Kidney (tissue), 14 donors: ENCODE data around the gene CPLX3. TPM values are rescaled to one million over a fixed set of nuclear protein-coding genes. Genes with fewer than 3 reads are reported as not detected.

Experiments used
- DNase-seq, 5 donors: peaks; one replicate each; pipeline ENCODE4 v3.0.0-alpha.2; 2013 to 2020
- FAIRE-seq: peaks from 2 replicates; lab custom pipeline; 2012; peaks lifted over from hg19 to GRCh38; lab: Jason Lieb, UNC
- H3K27ac ChIP-seq, 2 donors: one replicate each; pipeline ENCODE4 v1.7.0; 2013; ENCODE audit warnings: low read depth in 2 of 2, low read length in 2 of 2, inconsistent platforms in 1 of 2
- H3K27me3 ChIP-seq: one replicate; pipeline ENCODE4 v1.7.1; 2013; ENCODE audit warnings: low read length, inconsistent platforms; ENCODE audit not compliant: control insufficient read depth, insufficient read depth
- H3K36me3 ChIP-seq, 3 donors: one replicate each; pipeline versions ENCODE4 v1.7.0 to v1.7.1; 2013; ENCODE audit warnings: low read length in 3 of 3, control low read depth in 1 of 3, inconsistent platforms in 1 of 3; ENCODE audit not compliant: insufficient read depth in 3 of 3, control insufficient read depth in 2 of 3
- H3K4me1 ChIP-seq, 3 donors: one replicate each; pipeline versions ENCODE4 v1.7.0 to v1.7.1; 2013; ENCODE audit warnings: low read length in 3 of 3, inconsistent platforms in 1 of 3, low read depth in 1 of 3; ENCODE audit not compliant: control insufficient read depth in 2 of 3, insufficient read depth in 2 of 3
- H3K4me3 ChIP-seq, 3 donors: one replicate each; pipeline versions ENCODE4 v1.7.0 to v1.8.1; 2013; ENCODE audit warnings: low read length in 3 of 3, control low read depth in 1 of 3, inconsistent platforms in 1 of 3
- H3K9ac ChIP-seq, 3 donors: one replicate each; pipeline versions ENCODE4 v1.7.0 to v1.7.1; 2013; ENCODE audit warnings: low read length in 3 of 3, control low read depth in 1 of 3, inconsistent platforms in 1 of 3
- H3K9me3 ChIP-seq, 3 donors: one replicate each; pipeline versions ENCODE4 v1.7.0 to v1.7.1; 2013; ENCODE audit warnings: low read length in 3 of 3, control low read depth in 1 of 3, inconsistent platforms in 1 of 3; ENCODE audit not compliant: control insufficient read depth in 2 of 3, insufficient read depth in 1 of 3
- intact Hi-C: fragments of 100-400 bp; cut with DNase I; formaldehyde crosslinking; loops from one replicate; pipeline ENCODE4 v1.11.1; 2022
- polyA plus RNA-seq: library from polyadenylated mRNA; stranded (reverse); fragments of 350-450 nt; fragmentation: Illumina TruSeq; extraction: RNeasy Lipid Tissue Mini Kit (QIAGEN cat#74804); gene quantifications from one replicate; pipeline ENCODE4 v1.2.3, GENCODE V29; 2014; ENCODE audit warnings: low read depth, low replicate concordance; ENCODE audit not compliant: insufficient read depth
- total RNA-seq: library from RNA; stranded (reverse); fragmentation: NEBNext Ultra II Directional; extraction: Animal tissue kit (Norgen Biotek cat#: 25700); gene quantifications from one replicate; pipeline ENCODE4 v1.2.1, GENCODE V29; 2021
- TF ChIP-seq, protein P1 (sequence below): IDR thresholded peaks from 3 replicates; pipeline ENCODE4 v1.5.1; 2012; ENCODE audit warnings: mild to moderate bottlenecking, moderate library complexity, borderline replicate concordance; ENCODE audit not compliant: insufficient read depth; ENCODE audit errors: extremely low read depth
- donor health status: control.
- donor health status: control.
- donor health status: control.
- donor health status: control.
- donor health status: control.
- donor health status: DM: yes; HTN: yes; CAD: no.
- donor health status: Normal renal cell carcinoma (clear cell type).

CPLX3 gene
- total and polyA plus RNA-seq, 2 donors from 2014 or later, result not detected

DNA sequence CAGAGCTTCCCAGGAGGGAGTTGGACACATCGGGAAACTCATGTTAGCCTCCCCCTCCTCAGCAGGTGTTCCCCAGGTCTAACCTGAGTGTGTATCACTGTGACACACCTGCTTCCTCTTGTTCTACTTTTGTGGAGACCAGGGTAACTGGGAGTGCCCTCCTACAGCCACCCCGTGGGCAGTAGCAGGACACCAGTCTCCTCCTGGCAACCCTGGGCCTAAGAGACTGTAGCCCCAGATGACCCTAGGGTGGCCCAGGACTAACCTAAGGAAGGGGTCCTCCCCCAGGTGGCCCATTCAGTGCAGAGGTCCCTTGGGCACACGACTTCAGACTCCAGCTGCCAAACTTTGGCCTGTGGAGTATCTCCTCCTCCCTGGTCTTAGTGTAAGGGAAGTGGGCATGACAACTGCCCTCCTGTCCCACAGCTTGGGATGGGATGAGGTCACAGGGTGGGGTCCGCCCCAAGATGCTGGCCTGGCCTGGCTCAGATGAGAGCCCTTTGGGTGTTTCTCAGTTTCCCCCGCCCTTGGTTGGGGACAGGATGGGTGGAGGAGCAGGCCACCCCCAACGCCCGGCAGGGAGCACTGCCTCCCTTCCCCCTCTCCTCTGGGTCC is 39.8 kb upstream of the CPLX3 start:
- Histone ChIP-seq H3K36me3 (no peaks in the 10 kb centered on the region), H3K27me3 (no peaks in the 10 kb centered on the region), H3K9me3 (no peaks in the 10 kb centered on the region), H3K4me3 (no peak overlapping the region), H3K4me1 (peaks cover 0 to 63% (median 62%) of the 10 kb centered on the region in 3 donors), H3K9ac (peak overlapping the region in 1 of 3 donors; percentile 4), H3K27ac (peak overlapping the region in 1 of 2 donors; percentile 38)
- intact Hi-C loops, result no loop called here
- FAIRE-seq (no peak), DNase-seq (peak in 1 of 5 donors; percentile 64)
- TF ChIP-seq, protein P1, sequence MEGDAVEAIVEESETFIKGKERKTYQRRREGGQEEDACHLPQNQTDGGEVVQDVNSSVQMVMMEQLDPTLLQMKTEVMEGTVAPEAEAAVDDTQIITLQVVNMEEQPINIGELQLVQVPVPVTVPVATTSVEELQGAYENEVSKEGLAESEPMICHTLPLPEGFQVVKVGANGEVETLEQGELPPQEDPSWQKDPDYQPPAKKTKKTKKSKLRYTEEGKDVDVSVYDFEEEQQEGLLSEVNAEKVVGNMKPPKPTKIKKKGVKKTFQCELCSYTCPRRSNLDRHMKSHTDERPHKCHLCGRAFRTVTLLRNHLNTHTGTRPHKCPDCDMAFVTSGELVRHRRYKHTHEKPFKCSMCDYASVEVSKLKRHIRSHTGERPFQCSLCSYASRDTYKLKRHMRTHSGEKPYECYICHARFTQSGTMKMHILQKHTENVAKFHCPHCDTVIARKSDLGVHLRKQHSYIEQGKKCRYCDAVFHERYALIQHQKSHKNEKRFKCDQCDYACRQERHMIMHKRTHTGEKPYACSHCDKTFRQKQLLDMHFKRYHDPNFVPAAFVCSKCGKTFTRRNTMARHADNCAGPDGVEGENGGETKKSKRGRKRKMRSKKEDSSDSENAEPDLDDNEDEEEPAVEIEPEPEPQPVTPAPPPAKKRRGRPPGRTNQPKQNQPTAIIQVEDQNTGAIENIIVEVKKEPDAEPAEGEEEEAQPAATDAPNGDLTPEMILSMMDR, result no peak

DNA sequence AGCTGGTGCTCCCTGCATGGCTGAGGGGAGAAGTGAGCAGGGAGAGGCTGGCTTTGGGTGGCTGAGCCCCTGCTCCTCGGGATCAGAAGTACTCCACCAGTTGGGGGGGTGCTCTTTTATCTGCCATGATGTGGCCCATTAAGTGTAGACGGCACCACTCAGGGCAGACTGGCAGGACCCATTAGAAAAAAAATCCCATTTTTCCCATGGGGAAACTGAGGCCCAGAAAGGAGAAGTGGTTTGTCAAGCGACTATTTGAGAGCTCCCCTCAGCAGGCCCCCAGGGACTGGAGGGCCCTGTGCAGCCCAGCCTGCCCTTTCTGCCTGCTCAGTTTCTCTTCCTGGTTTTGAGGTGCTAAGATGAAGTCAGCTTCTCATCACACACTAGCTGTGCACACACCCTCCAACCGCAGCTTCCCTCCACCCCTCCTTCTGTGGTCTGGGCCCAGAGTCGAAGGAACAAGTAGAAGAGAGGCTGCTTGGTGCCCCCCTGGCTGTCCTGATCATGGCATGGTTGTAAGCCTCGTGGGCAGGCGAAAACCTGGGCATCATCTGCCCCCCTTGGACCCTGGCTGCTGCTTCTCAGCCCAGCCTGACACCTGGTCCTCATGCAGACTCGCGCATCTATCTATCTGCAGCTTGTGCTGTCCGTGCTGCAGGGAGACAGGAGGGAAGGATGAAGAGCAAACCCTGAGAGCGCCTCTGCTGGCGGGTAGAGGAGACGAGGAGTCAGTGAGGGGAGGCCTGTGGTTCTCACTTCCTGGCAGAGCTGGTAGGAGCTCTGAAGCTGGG is 39.0 kb upstream of the CPLX3 start:
- Histone ChIP-seq H3K36me3 (no peaks in the 10 kb centered on the region), H3K4me1 (peaks cover 0 to 67% (median 62%) of the 10 kb centered on the region in 3 donors), H3K9me3 (no peaks in the 10 kb centered on the region), H3K9ac (peak overlapping the region in 1 of 3 donors; percentile 40), H3K4me3 (no peak overlapping the region), H3K27ac (peak overlapping the region in 1 of 2 donors; percentile 33), H3K27me3 (no peaks in the 10 kb centered on the region)
- TF ChIP-seq, protein P1, result no peak
- no peak for FAIRE-seq
- intact Hi-C loops, result no loop called here
- DNase-seq, result peak in 4 of 5 donors; percentile 42 to 87 (median 66)

DNA sequence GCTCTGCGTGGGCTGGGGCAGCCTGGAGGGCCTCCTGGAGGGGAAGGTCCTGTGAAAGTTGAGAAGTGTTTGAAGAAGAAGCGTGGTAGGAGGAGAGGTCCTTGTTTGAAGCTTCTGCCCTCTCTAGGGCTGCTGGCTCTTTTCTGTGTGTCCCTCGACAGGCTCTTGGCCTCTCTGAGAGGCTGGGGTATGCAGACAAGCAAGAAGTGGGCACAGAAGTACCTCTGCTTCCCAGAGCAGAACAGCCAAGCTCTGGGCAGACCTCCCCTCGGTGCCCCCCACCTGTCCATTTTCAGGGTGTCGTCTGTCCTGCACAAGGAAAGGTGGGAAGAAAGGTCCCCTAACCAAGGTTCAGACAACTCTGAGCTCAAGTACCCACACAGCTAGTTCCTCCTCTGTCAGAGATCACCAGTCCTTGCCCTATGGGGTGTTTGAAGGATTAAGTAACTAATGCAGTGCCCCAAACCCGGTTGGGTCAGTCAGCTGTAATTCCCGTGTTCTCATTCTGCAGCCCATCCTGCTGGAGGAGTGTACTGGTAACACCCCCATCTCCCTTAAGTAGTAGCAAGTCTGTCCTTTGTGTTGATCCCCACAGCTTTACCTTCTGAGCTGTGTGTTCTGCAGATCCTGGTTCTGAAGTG is 38.3 kb upstream of the CPLX3 start:
- no peak overlapping the region for H3K4me3 ChIP-seq
- H3K27me3 ChIP-seq, result no peaks in the 10 kb centered on the region
- DNase-seq (no peak), FAIRE-seq (no peak)
- H3K9ac ChIP-seq, result peak overlapping the region in 1 of 3 donors; percentile 40
- peak overlapping the region in 1 of 2 donors; percentile 51 for H3K27ac ChIP-seq
- H3K4me1 ChIP-seq, result peaks cover 0 to 67% (median 56%) of the 10 kb centered on the region in 3 donors
- intact Hi-C loops, result no loop called here
- H3K9me3 ChIP-seq, result no peaks in the 10 kb centered on the region
- no peaks in the 10 kb centered on the region for H3K36me3 ChIP-seq
- TF ChIP-seq, protein P1, result no peak
